OCI-LY3 (cell line): ENCODE measurements around the gene MMD2.

Experiments
- EZH2phosphoT487 ChIP-seq: fragments of 200-600 bp; shearing (Covaris generic); IDR thresholded peaks from 2 replicates; pipeline ENCODE4 v1.6.1; 2018; ENCODE audit warnings: antibody characterized with exemption, mixed run types, low read depth
- TF ChIP-seq, protein P1 (sequence below): fragments of 200-600, 300-600 bp; sonication (generic); IDR thresholded peaks from 2 replicates; pipeline ENCODE4 v1.5.1; 2014; ENCODE audit warnings: antibody characterized with exemption, low read length, low read depth

DNA sequence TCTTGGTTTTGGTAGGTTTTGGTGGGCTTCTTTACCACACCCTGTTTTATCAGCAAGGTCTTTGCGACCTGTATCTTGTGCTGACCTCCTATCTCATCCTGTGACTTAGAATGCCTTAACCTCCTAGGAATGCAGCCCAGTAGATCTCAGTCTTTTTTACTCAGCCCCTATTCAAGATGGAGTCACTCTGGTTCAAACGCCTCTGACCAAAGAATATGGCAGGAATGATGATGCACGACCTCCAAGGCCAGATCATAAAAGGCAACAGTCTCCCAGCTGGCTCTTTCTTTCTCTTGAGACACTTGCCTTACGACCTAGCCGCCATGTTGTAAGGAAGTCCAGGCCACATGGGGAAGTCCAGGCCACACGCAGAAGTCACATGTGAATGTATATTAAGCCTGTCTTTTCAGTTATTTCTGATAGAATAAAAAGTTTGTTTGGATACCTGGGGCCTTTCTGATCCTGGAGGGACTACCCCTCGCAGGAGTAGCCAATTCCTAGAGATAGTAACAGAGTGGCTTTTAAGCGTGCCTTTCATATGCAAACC lies 65.0 kb downstream of the MMD2 start:
- TF ChIP-seq, protein P1, sequence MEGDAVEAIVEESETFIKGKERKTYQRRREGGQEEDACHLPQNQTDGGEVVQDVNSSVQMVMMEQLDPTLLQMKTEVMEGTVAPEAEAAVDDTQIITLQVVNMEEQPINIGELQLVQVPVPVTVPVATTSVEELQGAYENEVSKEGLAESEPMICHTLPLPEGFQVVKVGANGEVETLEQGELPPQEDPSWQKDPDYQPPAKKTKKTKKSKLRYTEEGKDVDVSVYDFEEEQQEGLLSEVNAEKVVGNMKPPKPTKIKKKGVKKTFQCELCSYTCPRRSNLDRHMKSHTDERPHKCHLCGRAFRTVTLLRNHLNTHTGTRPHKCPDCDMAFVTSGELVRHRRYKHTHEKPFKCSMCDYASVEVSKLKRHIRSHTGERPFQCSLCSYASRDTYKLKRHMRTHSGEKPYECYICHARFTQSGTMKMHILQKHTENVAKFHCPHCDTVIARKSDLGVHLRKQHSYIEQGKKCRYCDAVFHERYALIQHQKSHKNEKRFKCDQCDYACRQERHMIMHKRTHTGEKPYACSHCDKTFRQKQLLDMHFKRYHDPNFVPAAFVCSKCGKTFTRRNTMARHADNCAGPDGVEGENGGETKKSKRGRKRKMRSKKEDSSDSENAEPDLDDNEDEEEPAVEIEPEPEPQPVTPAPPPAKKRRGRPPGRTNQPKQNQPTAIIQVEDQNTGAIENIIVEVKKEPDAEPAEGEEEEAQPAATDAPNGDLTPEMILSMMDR = no peak
- no peak for TF ChIP-seq EZH2phosphoT487
